Transverse colon (tissue), 4 donors: ENCODE data around the gene NOLC1.

Source experiments
- POLR2AphosphoS5 ChIP-seq, 3 donors: sonication (generic); formaldehyde crosslinking; IDR thresholded peaks; one replicate each; pipeline ENCODE4 v1.6.1; 2016; ENCODE audit warnings: antibody characterized with exemption in 3 of 3
- TF ChIP-seq, protein P1 (sequence below), 5 experiments: fragments of 200-600 bp in 3 of 5; fragments of 450-650 bp in 2 of 5; sonication (generic) in 3 of 5; IDR thresholded peaks; 1 replicate in 2 of 5; 2 replicates in 3 of 5; pipeline ENCODE4 v1.5.1; 2016 to 2017; ENCODE audit warnings: antibody characterized with exemption in 5 of 5, inconsistent platforms in 3 of 5, mild to moderate bottlenecking in 2 of 5, moderate library complexity in 1 of 5

DNA sequence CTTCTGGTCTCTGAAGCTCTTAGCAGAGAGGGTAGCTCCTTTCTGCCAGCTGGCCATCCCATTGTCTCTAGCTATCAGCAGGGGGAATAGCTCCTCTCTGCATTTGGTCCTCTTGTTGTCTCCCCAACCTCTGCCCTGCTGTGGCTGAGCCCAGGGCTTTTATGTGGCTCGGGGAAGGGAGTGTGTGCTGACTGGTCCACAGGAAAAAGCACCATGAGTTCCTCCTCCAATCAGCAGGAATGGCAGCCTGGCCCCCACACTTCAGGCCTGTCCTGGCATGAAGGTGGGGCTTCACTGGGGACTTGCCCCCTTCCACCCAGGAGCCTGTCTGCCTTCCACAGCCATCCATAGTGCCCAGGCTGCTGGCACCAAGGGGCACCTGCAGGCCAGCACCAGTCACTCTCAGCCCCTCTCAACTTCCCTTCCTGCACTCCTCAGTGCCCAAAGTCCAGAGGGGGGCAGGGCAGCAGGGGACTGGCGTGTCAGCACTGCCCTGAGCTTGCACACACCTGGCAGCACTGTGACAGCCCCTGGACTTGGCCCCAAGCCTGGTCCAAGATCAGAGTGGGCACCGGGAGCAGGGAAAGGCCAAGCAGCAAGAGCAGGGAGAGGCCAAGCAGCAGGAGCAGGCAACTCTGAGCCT is 36.2 kb downstream of the NOLC1 start:
- TF ChIP-seq, protein P1, sequence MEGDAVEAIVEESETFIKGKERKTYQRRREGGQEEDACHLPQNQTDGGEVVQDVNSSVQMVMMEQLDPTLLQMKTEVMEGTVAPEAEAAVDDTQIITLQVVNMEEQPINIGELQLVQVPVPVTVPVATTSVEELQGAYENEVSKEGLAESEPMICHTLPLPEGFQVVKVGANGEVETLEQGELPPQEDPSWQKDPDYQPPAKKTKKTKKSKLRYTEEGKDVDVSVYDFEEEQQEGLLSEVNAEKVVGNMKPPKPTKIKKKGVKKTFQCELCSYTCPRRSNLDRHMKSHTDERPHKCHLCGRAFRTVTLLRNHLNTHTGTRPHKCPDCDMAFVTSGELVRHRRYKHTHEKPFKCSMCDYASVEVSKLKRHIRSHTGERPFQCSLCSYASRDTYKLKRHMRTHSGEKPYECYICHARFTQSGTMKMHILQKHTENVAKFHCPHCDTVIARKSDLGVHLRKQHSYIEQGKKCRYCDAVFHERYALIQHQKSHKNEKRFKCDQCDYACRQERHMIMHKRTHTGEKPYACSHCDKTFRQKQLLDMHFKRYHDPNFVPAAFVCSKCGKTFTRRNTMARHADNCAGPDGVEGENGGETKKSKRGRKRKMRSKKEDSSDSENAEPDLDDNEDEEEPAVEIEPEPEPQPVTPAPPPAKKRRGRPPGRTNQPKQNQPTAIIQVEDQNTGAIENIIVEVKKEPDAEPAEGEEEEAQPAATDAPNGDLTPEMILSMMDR (IDR thresholded peaks at IDR 0.05): no peak
- TF ChIP-seq POLR2AphosphoS5 (IDR thresholded peaks at IDR 0.05): no peak
